CD4-positive, CD25-positive, alpha-beta regulatory T cell (primary cell): Measurements from ENCODE around the gene PCSK7. TPM values are rescaled to one million over a fixed set of nuclear protein-coding genes. Genes with fewer than 3 reads are reported as not detected.
"Not testable (repeated sequence)": the region's sequence is repeated elsewhere in the genome, so short reads cannot be mapped to it uniquely, and the experiment has no call there.

Experiments used
- ATAC-seq, 2 donors: fragments of 150-1000 bp; cut with Tn5 transposase; one replicate each; pipeline ENCODE4 v1.10.0; 2021; ENCODE audit warnings: low read depth in 2 of 2, moderate number of reproducible peaks in 2 of 2, moderate library complexity in 1 of 2
- DNase-seq, 3 donors: peaks; one replicate each; pipeline versions ENCODE4 v3.0.0 to v3.0.0-alpha.2; 2012 to 2022; ENCODE audit warnings: mixed read lengths in 1 of 3
- H3K27ac ChIP-seq: one replicate; pipeline ENCODE4 v1.7.0; 2013; ENCODE audit warnings: mild to moderate bottlenecking, low read length; ENCODE audit not compliant: insufficient read depth, poor library complexity, severe bottlenecking
- H3K27me3 ChIP-seq: one replicate; pipeline ENCODE4 v1.7.0; 2013; ENCODE audit warnings: low read length; ENCODE audit not compliant: control insufficient read depth, insufficient read depth
- H3K36me3 ChIP-seq: one replicate; pipeline ENCODE4 v1.7.0; 2013; ENCODE audit warnings: mild to moderate bottlenecking, low read length, moderate library complexity; ENCODE audit not compliant: control insufficient read depth, insufficient read depth
- H3K4me1 ChIP-seq: 2 replicates; pipeline ENCODE4 v1.7.0; 2013; ENCODE audit warnings: mild to moderate bottlenecking, low read length; ENCODE audit not compliant: insufficient read depth, control insufficient read depth, poor library complexity, severe bottlenecking
- H3K4me3 ChIP-seq: one replicate; pipeline ENCODE4 v1.7.0; 2013; ENCODE audit warnings: low read depth, mild to moderate bottlenecking, low read length, moderate library complexity
- H3K9me3 ChIP-seq, 2 experiments: 1 replicate in 1 of 2; 2 replicates in 1 of 2; pipeline ENCODE4 v1.7.0; 2013; ENCODE audit warnings: low read length in 2 of 2, mild to moderate bottlenecking in 1 of 2, moderate library complexity in 1 of 2; ENCODE audit not compliant: control insufficient read depth in 2 of 2
- H3K27ac Mint-ChIP-seq, 3 donors: one replicate each; pipeline ENCODE4 v1.8.0; 2020 to 2022; ENCODE audit warnings: mild to moderate bottlenecking in 3 of 3, mixed read lengths in 3 of 3, moderate library complexity in 2 of 3
- H3K27me3 Mint-ChIP-seq: one replicate; pipeline ENCODE4 v1.8.0; 2022; ENCODE audit warnings: mild to moderate bottlenecking, mixed read lengths
- H3K36me3 Mint-ChIP-seq: one replicate; pipeline ENCODE4 v1.8.0; 2020; ENCODE audit warnings: mixed read lengths
- H3K4me1 Mint-ChIP-seq, 4 donors: one replicate each; pipeline ENCODE4 v1.8.0; 2020 to 2022; ENCODE audit warnings: mixed read lengths in 4 of 4, mild to moderate bottlenecking in 1 of 4
- H3K4me3 Mint-ChIP-seq, 4 donors: one replicate each; pipeline ENCODE4 v1.8.0; 2020 to 2022; ENCODE audit warnings: mild to moderate bottlenecking in 4 of 4, mixed read lengths in 4 of 4, moderate library complexity in 3 of 4
- H3K9me3 Mint-ChIP-seq, 7 donors: one replicate each; pipeline ENCODE4 v1.8.0; 2020 to 2022; ENCODE audit warnings: mixed read lengths in 7 of 7, mild to moderate bottlenecking in 3 of 7, moderate library complexity in 2 of 7
- polyA plus RNA-seq, 4 donors: library from polyadenylated mRNA; unstranded; fragments of 300-500 nt; fragmentation: Illumina TruSeq; gene quantifications; one replicate each; pipeline ENCODE4 v1.2.3, GENCODE V29; 2021
- total RNA-seq: library from RNA; stranded (reverse); gene quantifications from one replicate; pipeline ENCODE4 v1.2.3, GENCODE V29; 2022

The PCSK7 gene
- total and polyA plus RNA-seq, 5 donors from 2014 or later: 55.0 to 478 (median 63.8) TPM

DNA sequence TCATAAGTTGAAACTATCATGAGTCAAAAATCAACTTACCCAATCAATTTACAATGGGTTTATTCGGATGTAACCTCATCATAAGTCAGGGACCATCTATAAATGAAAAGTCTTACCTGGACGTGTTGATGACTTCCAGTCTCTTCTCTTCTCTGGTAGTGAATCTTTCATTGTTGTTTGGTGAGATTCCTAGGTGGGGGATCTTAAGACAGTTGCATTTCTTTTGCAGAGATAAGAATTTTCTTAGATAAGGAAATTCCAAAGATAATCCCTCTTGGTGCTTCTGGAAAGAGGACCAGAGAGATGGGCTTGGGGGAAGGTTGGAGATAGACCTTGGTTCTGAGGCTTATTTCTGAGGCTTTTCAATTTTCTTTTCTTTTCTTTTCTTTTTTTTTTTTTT lies 38.0 kb upstream of the PCSK7 start:
- Histone ChIP-seq H3K4me3 (no peak overlapping the region), H3K27me3 (no peaks in the 10 kb centered on the region), H3K9me3 (no peaks in the 10 kb centered on the region), H3K36me3 (no peaks in the 10 kb centered on the region), H3K27ac (no peak overlapping the region), H3K4me1 (peaks cover 11% of the 10 kb centered on the region)
- DNase-seq (no peak), ATAC-seq (no peak)
- H3K9me3 Mint-ChIP-seq: peaks cover 0 to 4% (median 0%) of the 10 kb centered on the region in 7 donors
- H3K4me1 Mint-ChIP-seq: peaks cover 9 to 25% (median 18%) of the 10 kb centered on the region in 4 donors
- peaks cover 46% of the 10 kb centered on the region for H3K36me3 Mint-ChIP-seq
- H3K4me3 Mint-ChIP-seq: no peak overlapping the region
- peak overlapping the region in 1 of 3 donors; percentile 52 for H3K27ac Mint-ChIP-seq
- no peaks in the 10 kb centered on the region for H3K27me3 Mint-ChIP-seq

DNA sequence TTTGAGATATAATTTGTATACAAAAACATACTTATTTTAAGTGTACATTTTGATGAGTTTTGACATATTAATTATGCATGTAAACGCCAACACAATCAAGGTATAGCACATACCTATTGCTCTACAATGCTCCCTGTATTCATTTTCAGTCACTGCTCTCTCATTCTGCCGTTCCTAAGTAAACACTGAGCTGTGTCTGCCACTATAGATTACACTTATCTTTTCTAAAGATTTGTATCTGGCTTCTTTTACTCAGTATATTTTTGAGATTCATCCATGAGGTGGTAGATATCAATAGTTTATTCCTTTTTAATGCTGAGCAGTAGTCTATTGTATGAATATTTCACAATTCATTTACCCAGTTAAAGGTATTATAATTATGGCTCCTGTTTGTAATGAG lies 33.9 kb upstream of the PCSK7 start:
- H3K27ac ChIP-seq: no peak overlapping the region
- H3K9me3 ChIP-seq: no peaks in the 10 kb centered on the region
- H3K4me3 ChIP-seq: no peak overlapping the region
- Mint-ChIP-seq H3K27ac (peak overlapping the region in 1 of 3 donors; percentile 59), H3K4me1 (peaks cover 0 to 5% (median 4%) of the 10 kb centered on the region in 4 donors), H3K36me3 (peaks cover 34% of the 10 kb centered on the region), H3K9me3 (no peaks in the 10 kb centered on the region), H3K4me3 (no peak overlapping the region), H3K27me3 (no peaks in the 10 kb centered on the region)
- ATAC-seq (no peak), DNase-seq (no peak)
- no peaks in the 10 kb centered on the region for H3K27me3 ChIP-seq
- H3K4me1 ChIP-seq: no peaks in the 10 kb centered on the region
- H3K36me3 ChIP-seq: no peaks in the 10 kb centered on the region

DNA sequence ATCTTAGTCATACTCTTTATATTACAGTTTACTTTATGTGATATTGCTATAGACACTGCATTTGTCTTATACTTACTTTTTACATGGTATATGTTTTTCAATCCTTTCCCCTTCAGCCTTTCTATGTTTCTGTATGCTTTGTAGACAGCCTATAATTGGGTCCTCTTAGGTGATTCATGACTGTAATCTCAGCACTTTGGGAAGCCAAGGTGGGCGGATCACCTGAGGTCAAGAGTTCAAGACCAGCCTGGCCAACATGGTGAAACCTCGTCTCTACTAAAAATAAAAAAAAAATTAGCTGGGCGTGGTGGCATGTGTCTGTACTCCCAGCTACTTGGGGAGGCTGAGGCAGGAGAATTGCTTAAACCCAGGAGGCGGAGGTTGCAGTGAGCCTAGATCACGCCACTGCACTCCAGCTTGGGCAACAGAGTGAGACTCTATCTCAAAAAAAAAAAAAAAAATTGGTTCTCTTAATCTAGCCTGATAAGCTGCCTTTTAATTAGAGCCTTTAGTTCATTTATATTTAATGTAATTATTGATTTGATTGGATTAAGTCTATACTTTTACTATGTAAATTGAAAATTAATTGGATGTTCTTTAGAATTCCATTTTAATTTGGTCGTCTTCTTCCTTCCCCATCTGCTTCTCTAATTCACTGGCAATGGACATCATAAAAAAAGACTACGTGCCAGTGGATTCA lies 32.9 kb upstream of the PCSK7 start:
- not testable (repeated sequence) for H3K9me3 ChIP-seq, DNase-seq, H3K4me3 ChIP-seq, ATAC-seq, H3K4me1 Mint-ChIP-seq, H3K36me3 ChIP-seq, H3K27ac Mint-ChIP-seq, H3K27me3 Mint-ChIP-seq, H3K9me3 Mint-ChIP-seq, H3K27me3 ChIP-seq, H3K27ac ChIP-seq, H3K4me1 ChIP-seq, H3K4me3 Mint-ChIP-seq
- H3K36me3 Mint-ChIP-seq: peaks cover 35% of the 10 kb centered on the region

DNA sequence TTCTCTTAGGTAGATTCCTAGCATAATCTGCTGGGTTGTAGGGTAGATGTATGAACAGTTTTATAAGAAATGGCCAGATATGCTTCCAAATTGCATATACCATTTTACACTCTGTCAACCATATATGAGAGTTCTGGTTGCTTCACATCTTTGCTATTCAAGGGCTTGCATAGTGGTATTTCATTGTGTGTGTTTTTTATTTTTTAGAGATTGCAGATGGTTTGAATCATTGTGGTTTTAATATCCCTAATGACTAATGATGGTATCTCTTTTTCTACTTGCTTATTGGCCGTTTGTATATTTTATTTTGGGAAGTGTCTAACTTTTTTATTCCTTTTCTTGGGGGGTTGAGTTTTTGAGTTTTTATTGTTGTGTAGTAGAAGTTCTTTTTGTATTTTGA lies 27.5 kb upstream of the PCSK7 start:
- Histone ChIP-seq H3K9me3 (no peaks in the 10 kb centered on the region), H3K27me3 (no peaks in the 10 kb centered on the region), H3K36me3 (peaks cover 3% of the 10 kb centered on the region), H3K4me1 (no peaks in the 10 kb centered on the region), H3K4me3 (no peak overlapping the region), H3K27ac (no peak overlapping the region)
- ATAC-seq (no peak), DNase-seq (no peak)
- H3K9me3 Mint-ChIP-seq: no peaks in the 10 kb centered on the region
- H3K36me3 Mint-ChIP-seq: peaks cover 46% of the 10 kb centered on the region
- no peak overlapping the region for H3K4me3 Mint-ChIP-seq
- H3K4me1 Mint-ChIP-seq: peaks cover 3 to 18% (median 9%) of the 10 kb centered on the region in 4 donors
- H3K27ac Mint-ChIP-seq: peak overlapping the region in 1 of 3 donors; percentile 1
- H3K27me3 Mint-ChIP-seq: no peaks in the 10 kb centered on the region

DNA sequence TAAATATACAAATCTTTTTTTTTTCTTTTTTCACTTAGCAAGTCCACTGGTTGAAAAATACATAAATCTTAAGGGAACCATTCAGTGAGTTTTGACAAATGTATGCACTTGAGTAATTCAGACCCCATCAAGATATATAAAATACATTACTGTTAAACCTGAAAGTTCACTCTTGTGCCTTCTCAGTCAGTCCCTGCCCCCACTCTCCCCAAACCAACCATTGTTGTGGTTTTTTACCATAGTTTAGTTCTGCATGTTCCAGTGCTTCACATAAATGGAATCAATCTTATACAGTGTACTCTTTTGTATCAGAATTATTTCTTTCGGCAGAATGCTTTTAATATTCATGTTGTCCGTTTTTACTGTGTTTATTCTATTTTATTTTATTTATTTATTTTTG lies 26.7 kb upstream of the PCSK7 start:
- no peak overlapping the region for H3K4me3 Mint-ChIP-seq
- H3K27ac Mint-ChIP-seq: no peak overlapping the region
- no peaks in the 10 kb centered on the region for H3K9me3 ChIP-seq
- no peaks in the 10 kb centered on the region for H3K9me3 Mint-ChIP-seq
- H3K36me3 Mint-ChIP-seq: peaks cover 46% of the 10 kb centered on the region
- H3K36me3 ChIP-seq: peaks cover 6% of the 10 kb centered on the region
- H3K27ac ChIP-seq: no peak overlapping the region
- no peaks in the 10 kb centered on the region for H3K27me3 ChIP-seq
- ATAC-seq (no peak), DNase-seq (no peak)
- H3K27me3 Mint-ChIP-seq: no peaks in the 10 kb centered on the region
- H3K4me3 ChIP-seq: no peak overlapping the region
- H3K4me1 ChIP-seq: no peaks in the 10 kb centered on the region
- peaks cover 3 to 18% (median 9%) of the 10 kb centered on the region in 4 donors for H3K4me1 Mint-ChIP-seq

DNA sequence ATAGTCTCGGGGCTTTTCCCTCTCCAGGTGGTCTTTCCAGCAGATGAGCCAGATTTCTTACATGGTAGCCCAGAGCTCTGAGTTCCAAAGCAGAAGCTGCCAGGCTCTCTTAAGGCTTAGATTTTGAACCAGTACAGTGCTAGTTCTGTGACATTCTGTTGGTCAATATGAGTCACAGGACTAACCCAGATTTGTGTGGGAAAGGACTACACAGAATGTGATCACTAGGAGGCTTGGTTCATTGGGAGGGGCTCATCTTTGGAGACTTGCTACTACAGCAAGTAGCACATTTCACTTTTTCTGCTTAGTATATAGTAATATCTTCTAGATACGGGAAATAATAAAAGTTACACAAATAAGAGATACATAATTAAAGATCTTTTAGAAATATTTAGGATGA lies 24.7 kb upstream of the PCSK7 start:
- H3K36me3 ChIP-seq: peaks cover 11% of the 10 kb centered on the region
- no peak for ATAC-seq
- H3K27me3 Mint-ChIP-seq: no peaks in the 10 kb centered on the region

DNA sequence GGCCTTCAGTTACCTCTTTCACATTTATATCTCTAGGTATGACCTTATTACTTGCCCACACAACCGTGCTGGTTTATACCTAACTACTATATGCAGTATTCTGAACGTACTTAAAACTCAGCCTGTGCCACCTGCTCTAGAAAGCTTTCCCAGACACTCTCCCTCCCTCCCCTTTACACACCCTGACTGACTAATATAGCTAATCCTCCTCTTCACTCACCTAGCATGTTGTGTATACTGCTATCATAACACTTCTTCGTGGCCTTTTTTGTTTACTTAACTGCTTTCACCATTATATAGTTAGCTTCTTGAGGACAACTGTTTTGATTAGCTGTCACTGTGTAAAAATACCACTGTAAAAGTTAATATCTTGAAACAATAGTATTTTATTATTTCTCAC lies 24.1 kb upstream of the PCSK7 start:
- H3K4me1 Mint-ChIP-seq: peaks cover 3 to 18% (median 9%) of the 10 kb centered on the region in 4 donors
- no peak overlapping the region for H3K27ac ChIP-seq
- no peaks in the 10 kb centered on the region for H3K9me3 ChIP-seq
- H3K9me3 Mint-ChIP-seq: peaks cover 0 to 2% (median 0%) of the 10 kb centered on the region in 7 donors
- ATAC-seq: no peak
- no peak overlapping the region for H3K4me3 ChIP-seq
- DNase-seq: no peak
- H3K4me1 ChIP-seq: no peaks in the 10 kb centered on the region
- H3K36me3 ChIP-seq: peaks cover 11% of the 10 kb centered on the region
- peak overlapping the region in 2 of 3 donors; percentile 20 to 72 for H3K27ac Mint-ChIP-seq
- H3K36me3 Mint-ChIP-seq: peaks cover 47% of the 10 kb centered on the region
- no peak overlapping the region for H3K4me3 Mint-ChIP-seq
- no peaks in the 10 kb centered on the region for H3K27me3 Mint-ChIP-seq
- H3K27me3 ChIP-seq: no peaks in the 10 kb centered on the region

More for the DNA sequence above, 24.7 kb upstream of the PCSK7 start:
- H3K27ac ChIP-seq: no peak overlapping the region
- Mint-ChIP-seq H3K4me1 (peaks cover 3 to 18% (median 9%) of the 10 kb centered on the region in 4 donors), H3K4me3 (no peak overlapping the region), H3K27ac (no peak overlapping the region), H3K9me3 (no peaks in the 10 kb centered on the region), H3K36me3 (peaks cover 47% of the 10 kb centered on the region)
- no peak overlapping the region for H3K4me3 ChIP-seq
- H3K4me1 ChIP-seq: no peaks in the 10 kb centered on the region
- DNase-seq: no peak
- H3K9me3 ChIP-seq: no peaks in the 10 kb centered on the region
- no peaks in the 10 kb centered on the region for H3K27me3 ChIP-seq

DNA sequence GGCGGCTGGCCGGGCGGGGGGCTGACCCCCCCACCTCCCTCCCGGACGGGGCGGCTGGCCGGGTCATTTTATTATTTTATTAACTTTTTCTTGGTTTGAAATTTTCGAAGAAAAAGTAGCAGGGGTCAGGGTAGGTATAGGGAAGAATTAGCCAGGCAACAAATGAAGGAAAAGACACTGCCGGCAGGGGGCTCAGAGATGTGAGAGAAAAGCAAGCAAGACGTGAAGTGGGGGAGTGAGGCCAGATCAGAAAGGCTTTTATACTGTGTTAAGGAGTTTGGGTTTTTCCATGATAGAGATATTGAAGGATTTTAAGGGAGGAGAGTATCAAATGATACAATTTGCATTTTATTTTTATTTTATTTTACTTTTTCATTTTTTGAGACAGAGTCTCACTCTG lies 19.6 kb upstream of the PCSK7 start:
- Mint-ChIP-seq H3K36me3 (peaks cover 47% of the 10 kb centered on the region), H3K27me3 (no peaks in the 10 kb centered on the region), H3K4me3 (no peak overlapping the region), H3K27ac (peak overlapping the region in 1 of 3 donors; percentile 58), H3K4me1 (peaks cover 0 to 14% (median 6%) of the 10 kb centered on the region in 4 donors), H3K9me3 (peaks cover 0 to 3% (median 0%) of the 10 kb centered on the region in 7 donors)
- no peak for ATAC-seq
- DNase-seq: no peak
- Histone ChIP-seq H3K4me3 (no peak overlapping the region), H3K9me3 (no peaks in the 10 kb centered on the region), H3K27me3 (no peaks in the 10 kb centered on the region), H3K36me3 (peaks cover 34% of the 10 kb centered on the region), H3K27ac (no peak overlapping the region), H3K4me1 (no peaks in the 10 kb centered on the region)
